ENCODE results near the gene CSF1.

The CSF1 gene

DNA sequence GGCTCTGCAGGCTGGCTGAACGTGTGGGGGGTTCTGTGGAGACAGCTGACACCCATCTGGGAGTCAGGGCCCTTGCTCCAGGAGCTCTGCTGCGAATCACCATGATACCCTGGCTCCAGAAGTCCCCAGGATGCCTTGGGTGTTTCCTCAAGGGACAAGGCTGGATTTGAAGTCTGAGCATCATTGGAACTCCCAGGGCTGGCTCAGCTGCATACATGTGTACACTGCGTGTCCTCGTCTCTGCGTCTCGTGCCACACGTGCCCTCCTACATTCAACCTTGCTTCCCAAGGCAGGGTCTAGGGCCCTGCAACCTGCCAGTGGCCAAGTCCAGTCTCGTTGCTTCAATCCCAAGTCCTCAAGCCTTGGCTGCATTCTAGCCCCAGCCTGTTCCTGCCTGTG lies 11.7 kb downstream of the CSF1 start:
- no peak for DNase-seq

DNA sequence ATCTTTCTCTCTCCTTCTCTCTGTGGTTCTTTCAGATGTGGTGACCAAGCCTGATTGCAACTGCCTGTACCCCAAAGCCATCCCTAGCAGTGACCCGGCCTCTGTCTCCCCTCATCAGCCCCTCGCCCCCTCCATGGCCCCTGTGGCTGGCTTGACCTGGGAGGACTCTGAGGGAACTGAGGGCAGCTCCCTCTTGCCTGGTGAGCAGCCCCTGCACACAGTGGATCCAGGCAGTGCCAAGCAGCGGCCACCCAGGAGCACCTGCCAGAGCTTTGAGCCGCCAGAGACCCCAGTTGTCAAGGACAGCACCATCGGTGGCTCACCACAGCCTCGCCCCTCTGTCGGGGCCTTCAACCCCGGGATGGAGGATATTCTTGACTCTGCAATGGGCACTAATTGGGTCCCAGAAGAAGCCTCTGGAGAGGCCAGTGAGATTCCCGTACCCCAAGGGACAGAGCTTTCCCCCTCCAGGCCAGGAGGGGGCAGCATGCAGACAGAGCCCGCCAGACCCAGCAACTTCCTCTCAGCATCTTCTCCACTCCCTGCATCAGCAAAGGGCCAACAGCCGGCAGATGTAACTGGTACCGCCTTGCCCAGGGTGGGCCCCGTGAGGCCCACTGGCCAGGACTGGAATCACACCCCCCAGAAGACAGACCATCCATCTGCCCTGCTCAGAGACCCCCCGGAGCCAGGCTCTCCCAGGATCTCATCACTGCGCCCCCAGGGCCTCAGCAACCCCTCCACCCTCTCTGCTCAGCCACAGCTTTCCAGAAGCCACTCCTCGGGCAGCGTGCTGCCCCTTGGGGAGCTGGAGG lies 12.7 kb downstream of the CSF1 start:
- DNase-seq: no peak

DNA sequence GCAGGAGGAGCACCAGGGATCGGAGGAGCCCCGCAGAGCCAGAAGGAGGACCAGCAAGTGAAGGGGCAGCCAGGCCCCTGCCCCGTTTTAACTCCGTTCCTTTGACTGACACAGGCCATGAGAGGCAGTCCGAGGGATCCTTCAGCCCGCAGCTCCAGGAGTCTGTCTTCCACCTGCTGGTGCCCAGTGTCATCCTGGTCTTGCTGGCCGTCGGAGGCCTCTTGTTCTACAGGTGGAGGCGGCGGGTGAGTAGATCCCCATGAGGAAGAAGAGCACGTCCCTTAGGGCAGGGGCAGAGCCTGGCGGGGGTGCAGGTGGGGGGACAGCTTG lies 13.3 kb downstream of the CSF1 start:
- no peak for DNase-seq

DNA sequence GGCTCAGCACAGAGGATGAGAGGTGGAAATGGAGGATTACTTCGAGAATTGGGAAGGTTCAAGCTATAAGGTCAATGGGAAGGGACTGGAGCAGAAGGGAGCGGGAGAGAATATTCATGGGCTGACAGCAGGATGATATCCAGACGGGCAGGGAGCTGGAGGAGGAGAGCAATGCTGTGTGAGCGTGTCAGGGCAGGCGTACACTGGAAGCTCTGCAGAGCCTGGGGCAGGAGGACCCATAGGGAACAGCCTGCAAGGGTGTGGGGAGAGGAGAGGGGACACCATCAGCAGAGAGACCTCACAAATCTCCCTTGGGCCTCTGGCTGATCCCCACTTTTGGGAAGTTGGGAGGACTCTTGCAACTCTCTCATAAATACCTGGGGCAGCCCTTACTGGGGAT lies 13.7 kb downstream of the CSF1 start:
- no peak for DNase-seq

DNA sequence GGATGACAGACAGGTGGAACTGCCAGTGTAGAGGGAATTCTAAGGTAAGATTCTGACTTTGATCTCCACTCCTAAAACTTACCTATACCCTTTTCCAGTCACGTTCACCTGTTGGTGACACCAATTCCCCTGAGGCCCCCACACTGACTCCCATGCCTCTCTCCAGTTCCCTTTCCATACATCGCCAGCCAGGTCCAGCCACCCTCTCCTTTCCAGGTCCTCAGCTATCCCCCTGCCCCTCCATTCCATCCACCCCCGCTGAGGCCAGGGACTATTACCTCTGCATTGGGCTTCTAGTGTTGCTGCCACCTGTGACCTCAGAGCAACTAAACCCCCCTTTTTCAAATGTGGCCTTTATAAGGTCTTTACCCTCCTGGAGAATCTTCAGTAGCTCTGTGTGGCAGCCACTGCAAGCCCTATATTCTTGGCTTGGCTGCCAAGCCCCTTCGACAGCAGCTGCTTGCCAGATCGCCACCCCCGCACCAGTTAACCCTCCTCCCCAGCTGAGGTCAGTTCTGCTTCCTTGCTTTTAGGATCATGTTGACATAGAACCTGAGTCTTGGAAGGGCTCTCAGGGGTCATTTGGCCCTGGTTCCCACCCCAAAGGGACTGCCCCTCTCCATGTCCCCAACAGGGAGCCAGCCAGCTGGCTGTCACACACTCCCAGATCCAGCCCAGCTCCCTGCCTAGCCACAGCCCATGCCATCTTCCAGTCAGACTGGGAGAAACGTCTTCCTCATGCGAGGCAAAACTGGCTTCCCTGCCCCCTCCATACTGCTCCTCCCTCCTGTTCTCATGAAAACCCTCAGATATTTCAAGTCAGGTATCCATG lies 14.7 kb downstream of the CSF1 start:
- no peak for DNase-seq

DNA sequence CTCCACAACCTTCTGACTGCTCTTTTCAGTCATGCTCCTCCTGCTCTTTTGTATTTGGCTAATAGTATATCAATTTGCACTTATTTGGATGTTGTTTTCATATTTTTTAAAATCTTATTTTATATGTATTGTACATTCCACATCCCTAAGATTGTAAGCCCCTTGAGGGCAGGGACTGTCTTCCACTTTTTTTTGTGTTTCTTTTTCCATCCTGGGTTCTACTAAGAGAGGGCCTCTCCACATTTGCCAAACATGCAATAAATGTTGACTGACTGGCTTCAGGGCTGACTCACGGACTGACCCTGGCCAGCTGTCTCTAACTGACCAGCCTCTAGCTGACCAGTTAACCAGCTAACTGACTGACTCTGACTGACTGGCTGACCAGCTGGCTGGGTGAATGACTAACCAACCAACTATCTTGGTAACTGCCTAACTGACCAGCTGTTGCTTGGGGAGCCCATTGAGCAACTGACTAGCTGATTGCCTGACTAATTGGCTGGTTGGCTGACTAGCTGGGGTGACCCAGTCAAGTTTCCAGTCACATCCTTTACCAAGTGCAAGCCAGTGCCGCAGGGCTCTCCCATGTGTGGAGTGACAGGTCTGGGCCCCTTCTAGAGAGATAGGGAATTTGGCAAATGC lies 16.1 kb downstream of the CSF1 start:
- no peak for DNase-seq

DNA sequence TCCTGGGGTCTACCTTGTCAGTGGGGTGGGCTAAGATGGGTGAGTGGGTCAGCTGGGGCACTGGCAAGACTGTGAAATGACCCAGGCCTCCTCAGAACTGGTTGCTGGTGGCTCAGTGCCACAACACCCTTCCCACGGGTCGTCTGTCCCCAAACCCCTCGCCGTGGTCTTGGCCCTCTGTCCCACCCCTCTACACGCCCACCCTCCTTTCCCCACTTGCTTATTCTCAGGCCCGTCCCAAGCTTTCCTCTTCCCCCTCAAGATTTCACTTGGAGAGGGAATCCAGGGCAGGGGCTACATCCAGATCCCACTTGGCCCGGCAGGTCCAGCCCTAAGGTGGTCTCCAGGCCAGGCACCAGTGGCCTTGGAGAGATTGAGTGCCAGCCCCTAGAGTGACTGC lies 16.7 kb downstream of the CSF1 start:
- DNase-seq: no peak

DNA sequence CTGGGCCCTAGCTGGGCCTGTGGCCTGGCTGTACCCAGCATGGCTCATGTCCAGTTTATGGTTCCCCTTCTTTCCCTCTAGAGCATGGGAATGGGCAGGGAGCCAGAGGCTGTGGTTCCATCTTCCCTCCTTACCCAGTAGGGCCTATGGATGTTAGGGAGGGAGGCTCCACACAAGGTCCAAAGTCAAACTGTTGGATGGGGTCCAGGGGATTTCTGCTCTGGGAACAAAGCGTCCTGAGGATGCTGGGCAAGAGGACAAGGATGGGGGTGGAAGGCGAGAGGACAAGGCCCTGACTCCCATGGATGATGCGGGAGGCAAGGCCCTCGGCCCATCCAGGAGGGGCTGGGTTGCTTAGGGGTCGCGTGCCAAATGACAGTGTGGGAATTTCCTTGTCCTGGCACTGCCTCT lies 17.3 kb downstream of the CSF1 start:
- DNase-seq: peak in 1 of 2 donors; percentile 44

DNA sequence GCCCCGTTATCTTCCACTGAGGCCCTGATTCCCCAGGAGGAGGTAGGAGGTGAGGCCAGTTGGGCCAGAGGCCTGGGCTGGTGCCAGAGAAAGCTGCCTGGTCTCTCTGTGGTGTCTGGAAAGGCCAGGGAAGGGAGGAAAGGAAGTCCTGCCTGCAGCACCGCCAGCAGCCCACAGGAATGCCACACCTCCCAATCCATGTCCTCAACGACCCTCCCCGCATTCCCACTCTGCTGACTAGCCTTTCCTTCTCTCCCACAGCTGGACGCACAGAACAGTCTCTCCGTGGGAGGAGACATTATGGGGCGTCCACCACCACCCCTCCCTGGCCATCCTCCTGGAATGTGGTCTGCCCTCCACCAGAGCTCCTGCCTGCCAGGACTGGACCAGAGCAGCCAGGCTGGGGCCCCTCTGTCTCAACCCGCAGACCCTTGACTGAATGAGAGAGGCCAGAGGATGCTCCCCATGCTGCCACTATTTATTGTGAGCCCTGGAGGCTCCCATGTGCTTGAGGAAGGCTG lies 18.0 kb downstream of the CSF1 start:
- DNase-seq: no peak

DNA sequence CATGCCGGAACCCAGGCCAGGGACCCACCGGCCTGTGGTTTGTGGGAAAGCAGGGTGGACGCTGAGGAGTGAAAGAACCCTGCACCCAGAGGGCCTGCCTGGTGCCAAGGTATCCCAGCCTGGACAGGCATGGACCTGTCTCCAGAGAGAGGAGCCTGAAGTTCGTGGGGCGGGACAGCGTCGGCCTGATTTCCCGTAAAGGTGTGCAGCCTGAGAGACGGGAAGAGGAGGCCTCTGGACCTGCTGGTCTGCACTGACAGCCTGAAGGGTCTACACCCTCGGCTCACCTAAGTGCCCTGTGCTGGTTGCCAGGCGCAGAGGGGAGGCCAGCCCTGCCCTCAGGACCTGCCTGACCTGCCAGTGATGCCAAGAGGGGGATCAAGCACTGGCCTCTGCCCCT lies 18.5 kb downstream of the CSF1 start:
- no peak for DNase-seq

DNA sequence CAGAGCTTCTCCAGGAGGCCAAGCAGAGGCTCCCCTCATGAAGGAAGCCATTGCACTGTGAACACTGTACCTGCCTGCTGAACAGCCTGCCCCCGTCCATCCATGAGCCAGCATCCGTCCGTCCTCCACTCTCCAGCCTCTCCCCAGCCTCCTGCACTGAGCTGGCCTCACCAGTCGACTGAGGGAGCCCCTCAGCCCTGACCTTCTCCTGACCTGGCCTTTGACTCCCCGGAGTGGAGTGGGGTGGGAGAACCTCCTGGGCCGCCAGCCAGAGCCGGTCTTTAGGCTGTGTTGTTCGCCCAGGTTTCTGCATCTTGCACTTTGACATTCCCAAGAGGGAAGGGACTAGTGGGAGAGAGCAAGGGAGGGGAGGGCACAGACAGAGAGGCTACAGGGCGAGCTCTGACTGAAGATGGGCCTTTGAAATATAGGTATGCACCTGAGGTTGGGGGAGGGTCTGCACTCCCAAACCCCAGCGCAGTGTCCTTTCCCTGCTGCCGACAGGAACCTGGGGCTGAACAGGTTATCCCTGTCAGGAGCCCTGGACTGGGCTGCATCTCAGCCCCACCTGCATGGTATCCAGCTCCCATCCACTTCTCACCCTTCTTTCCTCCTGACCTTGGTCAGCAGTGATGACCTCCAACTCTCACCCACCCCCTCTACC lies 19.1 kb downstream of the CSF1 start:
- no peak for DNase-seq

DNA sequence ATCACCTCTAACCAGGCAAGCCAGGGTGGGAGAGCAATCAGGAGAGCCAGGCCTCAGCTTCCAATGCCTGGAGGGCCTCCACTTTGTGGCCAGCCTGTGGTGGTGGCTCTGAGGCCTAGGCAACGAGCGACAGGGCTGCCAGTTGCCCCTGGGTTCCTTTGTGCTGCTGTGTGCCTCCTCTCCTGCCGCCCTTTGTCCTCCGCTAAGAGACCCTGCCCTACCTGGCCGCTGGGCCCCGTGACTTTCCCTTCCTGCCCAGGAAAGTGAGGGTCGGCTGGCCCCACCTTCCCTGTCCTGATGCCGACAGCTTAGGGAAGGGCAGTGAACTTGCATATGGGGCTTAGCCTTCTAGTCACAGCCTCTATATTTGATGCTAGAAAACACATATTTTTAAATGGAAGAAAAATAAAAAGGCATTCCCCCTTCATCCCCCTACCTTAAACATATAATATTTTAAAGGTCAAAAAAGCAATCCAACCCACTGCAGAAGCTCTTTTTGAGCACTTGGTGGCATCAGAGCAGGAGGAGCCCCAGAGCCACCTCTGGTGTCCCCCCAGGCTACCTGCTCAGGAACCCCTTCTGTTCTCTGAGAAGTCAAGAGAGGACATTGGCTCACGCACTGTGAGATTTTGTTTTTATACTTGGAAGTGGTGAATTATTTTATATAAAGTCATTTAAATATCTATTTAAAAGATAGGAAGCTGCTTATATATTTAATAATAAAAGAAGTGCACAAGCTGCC lies 19.8 kb downstream of the CSF1 start:
- no peak for DNase-seq

DNA sequence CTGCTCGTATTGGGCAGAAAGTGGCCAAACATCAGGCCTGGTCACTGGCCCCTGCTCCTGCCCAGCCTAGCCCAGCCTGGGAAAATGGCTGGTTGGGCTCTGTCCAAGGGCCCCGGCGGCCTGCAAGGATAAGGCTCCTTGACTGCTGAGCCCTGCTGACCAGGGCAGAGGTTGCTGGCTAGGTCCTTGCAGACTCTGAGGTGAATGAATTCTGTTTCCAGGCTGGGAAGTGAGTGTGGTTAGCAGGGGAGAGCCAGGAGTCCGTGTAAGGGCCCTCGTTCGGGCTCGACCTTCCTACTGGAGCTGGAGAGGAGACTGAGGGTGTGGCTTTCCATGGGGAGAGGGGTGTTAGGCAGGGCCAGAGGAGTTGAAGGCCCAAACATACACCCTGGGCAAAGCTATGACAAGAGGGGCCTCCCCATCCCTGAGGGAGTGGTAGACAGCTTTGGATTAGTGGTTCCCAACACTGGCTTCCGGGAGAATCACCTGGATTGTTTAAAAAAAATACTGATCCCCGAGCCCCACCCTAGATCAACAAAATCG lies 20.6 kb downstream of the CSF1 start:
- DNase-seq: peak in 1 of 2 donors; percentile 12

DNA sequence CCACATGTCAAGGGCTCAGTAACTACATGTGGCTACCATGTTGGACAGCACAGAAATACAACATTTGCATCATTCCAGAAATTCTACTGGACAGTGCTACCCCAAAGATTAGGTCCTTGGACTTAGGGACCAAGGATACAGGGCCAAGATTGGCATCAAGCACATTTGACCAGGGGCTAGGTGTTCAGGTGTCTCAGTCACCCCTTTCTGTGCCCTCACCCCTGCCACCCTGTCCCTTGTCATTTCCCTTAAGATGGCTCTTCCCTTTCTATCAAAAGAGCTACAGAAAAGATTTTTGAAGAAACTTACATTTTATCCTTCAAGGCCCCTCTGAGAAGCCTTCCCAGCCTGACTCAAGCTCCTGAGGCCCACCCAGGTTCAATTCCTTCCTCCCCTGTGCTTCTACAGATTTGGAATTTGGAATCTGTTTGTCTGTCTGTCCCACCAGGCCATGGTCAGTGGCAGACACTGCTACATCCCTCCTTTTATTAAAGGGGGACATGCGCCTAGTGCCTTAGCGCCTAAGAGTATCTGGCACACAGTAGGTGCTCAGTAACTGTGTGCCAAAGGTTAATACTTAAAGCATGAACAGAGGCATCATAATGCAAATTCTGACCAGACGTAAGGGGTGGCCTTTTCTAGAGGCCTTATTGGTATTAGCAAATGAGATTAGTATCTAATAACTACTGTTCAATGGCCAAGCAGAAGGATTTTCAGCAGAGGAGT lies 21.4 kb downstream of the CSF1 start:
- no peak for DNase-seq

DNA sequence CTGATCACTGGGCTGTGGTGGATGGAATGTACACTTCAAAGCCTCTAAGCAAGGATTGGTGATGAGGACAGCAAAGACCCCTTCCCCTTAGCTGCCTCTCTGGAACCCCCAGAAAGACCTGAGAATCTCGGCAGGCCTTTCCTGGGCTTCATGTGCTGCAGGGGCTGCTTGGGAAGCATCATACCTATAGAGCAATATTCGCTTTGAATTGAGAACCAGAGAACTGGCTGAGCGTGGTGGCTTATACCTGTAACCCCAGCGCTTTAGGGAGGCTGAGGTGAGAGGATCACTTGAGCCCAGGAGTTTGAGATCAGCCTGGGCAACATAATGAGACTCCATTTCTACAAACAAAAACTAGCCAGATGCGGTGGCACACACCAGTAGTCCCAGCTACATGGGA lies 22.0 kb downstream of the CSF1 start:
- no peak for DNase-seq

DNA sequence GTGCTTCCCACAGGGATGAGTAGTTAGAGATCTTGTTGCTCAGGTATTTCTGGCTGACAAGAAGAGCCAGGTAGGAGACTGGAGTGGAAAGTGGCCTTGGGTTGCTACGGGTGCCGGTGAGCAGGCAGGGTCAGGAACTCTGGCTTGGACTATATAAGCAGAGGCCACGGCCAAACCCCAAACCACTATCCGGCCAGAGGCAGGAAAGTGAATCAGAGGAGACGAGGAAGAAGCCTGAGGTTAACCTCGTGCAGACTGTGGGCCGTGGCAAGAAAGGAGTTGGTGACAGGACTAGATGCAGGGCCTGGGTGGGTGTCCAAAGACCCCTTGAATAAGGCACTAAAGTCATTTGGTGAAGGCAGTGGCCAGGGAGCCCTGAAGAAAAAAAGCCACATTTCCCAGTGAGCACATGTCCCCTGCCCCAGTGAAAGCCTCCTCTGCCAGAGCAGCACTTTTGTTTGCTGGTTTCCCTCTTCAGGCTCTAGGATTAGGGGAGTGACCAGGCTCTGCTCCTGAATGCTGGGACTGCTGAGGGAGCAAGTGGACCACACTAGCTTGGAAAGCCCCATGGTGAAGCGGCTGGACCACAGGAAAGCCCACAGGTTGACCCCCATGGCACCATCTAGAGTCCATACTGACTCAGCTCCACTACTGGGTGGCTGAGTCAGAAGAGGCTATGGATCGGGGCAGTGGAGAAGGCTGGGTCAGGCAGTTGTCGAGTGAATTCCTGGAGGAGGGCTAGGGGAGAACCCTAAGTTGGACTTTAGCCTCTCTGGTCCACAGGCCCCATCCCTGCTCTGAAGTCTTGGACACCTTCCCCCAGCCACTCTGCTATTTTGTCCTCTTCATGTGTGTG lies 23.4 kb downstream of the CSF1 start:
- no peak for DNase-seq

DNA sequence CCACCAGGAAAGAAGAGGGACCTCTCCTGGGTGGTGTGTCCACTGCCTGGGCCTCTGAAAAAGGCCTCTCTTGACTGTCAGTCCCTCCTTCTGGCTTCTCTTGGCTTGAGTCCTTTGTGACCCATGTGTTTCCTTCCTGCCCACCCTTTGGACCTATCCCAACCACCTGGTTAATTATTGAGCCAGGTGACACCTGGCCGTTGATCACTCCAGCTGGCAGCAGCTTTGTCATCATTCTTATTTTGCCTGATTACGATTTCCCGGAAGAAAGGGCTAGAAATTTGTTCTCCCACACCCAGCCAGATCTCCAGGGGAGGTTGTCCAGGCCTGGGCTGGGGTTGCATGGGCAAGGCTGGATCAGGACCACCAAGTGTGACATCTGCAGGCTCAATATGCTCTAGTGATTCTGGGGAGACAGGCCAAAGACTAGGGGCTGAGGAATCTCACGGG lies 24.8 kb downstream of the CSF1 start:
- DNase-seq: no peak

DNA sequence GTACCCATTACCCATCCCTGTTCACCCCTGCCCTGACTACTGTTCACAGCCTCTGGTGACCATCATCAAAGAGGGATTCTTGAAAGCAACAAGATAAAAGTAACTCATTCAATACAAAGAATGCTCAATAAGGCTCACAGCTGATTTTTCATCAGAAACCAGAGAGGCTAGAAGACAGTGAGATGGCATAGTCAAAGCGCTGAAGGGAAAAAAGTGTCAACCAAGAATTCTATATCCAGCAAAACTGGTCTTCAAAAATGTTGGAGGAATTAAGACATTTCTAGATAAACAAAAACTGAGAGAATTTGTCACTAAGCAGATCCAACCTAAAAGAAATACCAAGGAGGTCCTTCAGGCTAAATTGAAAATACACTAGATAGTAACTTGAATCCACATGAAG lies 27.1 kb downstream of the CSF1 start:
- no peak for DNase-seq

DNA sequence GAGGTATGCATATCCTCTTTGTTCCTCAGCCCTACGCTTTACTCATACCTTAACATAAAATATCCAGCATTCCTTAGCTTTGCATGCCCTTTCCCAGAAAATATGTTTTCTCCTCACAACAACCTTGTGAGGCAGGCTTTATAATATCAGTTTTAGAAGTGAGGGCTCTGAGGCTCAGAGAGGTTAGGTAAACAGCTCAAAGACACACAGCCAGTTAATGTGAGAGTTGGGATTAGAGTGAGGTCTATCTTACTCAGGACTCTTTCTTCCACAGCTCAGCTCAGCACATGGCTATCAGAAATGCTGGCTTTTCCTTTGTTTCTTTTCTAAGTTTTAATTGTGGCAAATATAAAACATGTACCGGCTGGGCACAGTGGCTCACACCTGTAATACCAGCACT lies 27.9 kb downstream of the CSF1 start:
- DNase-seq: no peak

DNA sequence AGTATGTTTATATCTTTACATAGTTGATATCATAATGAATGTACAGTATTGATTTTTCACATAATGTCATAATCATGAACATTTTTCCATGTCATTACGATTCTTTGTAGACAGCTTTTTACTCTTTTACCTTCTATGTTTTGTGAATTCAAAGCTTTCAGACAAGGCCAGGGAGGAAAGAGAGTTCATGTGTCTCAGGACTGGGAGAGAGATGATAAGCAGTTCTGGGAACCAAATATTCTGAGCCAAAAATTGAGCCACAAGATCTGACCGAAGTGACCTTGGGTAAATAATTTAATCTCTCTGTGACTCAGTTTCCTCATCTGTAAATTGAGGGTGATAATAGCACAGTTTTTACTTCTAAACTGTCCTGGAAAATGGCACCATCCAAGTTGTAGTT lies 31.8 kb downstream of the CSF1 start:
- DNase-seq: no peak

All from hippocampal formation (tissue), 2 donors.